K562 (cell line): ENCODE results near the gene SAMD13. TPM values are rescaled to one million over a fixed set of nuclear protein-coding genes. Genes with fewer than 3 reads are reported as not detected.

Source experiments
- ATAC-seq: fragments of 200-7000 bp; cut with Tn5 transposase; 3 replicates; pipeline ENCODE4 v1.9.1; 2020; ENCODE audit warnings: moderate library complexity
- BruUV-seq: library from RNA; stranded (reverse); fragments of 400-500 nt; replicated peaks from 2 replicates; lab custom pipeline; 2021; lab: Mats Ljungman, UMichigan
- CTCF ChIA-PET: fragments of 300-600 bp; formaldehyde crosslinking; extraction: SDS; loops from one replicate; lab custom pipeline; 2021; ENCODE audit warnings: low intra/inter-chr PET ratio; lab: Yijun Ruan, JAX
- POLR2A ChIA-PET: fragments of 300-600, 350-650 bp; sonication (Branson Sonifier 250); formaldehyde crosslinking; extraction: SDS; loops from one replicate; lab custom pipeline; 2021; ENCODE audit warnings: antibody characterized with exemption, inconsistent platforms; lab: Yijun Ruan, JAX
- DNase-seq, 4 experiments: peaks; one replicate each; pipeline versions ENCODE4 v3.0.0 to v3.0.0-alpha.2; 2011 to 2018; ENCODE audit warnings: low spot score in 3 of 4, mixed read lengths in 3 of 4; ENCODE audit errors: extremely low read depth in 1 of 4
- FAIRE-seq: peaks from 2 replicates; lab custom pipeline; 2011; peaks lifted over from hg19 to GRCh38; lab: Jason Lieb, UNC
- H2AFZ ChIP-seq: 2 replicates; pipeline ENCODE4 v1.6.0; 2011; ENCODE audit warnings: low read depth, low read length, control low read depth, inconsistent platforms
- H3K27ac ChIP-seq: fragments of 200-600 bp; 3 replicates; pipeline ENCODE4 v1.8.0; 2011; ENCODE audit warnings: low read depth, mild to moderate bottlenecking, control low read depth, inconsistent platforms, low read length, moderate library complexity, mixed read lengths; ENCODE audit errors: extremely low read depth
- H3K27me3 ChIP-seq, 2 experiments: fragments of 300-600 bp in 1 of 2; 2 replicates in 1 of 2; 3 replicates in 1 of 2; pipeline versions ENCODE4 v1.6.0 to v1.8.0; 2011; ENCODE audit warnings: inconsistent platforms in 2 of 2, low read length in 2 of 2, mild to moderate bottlenecking in 1 of 2, mixed read lengths in 1 of 2, moderate library complexity in 1 of 2; ENCODE audit not compliant: control insufficient read depth in 2 of 2, insufficient read depth in 2 of 2
- H3K36me3 ChIP-seq: fragments of 300-600 bp; 3 replicates; pipeline ENCODE4 v1.8.0; 2011; ENCODE audit warnings: mild to moderate bottlenecking, low read length, inconsistent platforms; ENCODE audit not compliant: control insufficient read depth, insufficient read depth
- H3K4me1 ChIP-seq, 2 experiments: fragments of 200-600 bp in 1 of 2; replicated peaks in 1 of 2; 2 replicates in 1 of 2; 3 replicates in 1 of 2; pipeline versions ENCODE4 v1.5.1 to v1.8.0; 2011; ENCODE audit warnings: inconsistent platforms in 2 of 2, low read length in 2 of 2, mild to moderate bottlenecking in 1 of 2, mixed read lengths in 1 of 2, moderate library complexity in 1 of 2; ENCODE audit not compliant: control insufficient read depth in 2 of 2, insufficient read depth in 2 of 2
- H3K4me2 ChIP-seq: 2 replicates; pipeline ENCODE4 v1.6.1; 2011; ENCODE audit warnings: low read length, control low read depth, inconsistent platforms, mixed read lengths; ENCODE audit not compliant: insufficient read depth
- H3K4me3 ChIP-seq: fragments of 200-600 bp; sonication (generic), shearing (Covaris generic); 2 replicates; pipeline ENCODE4 v1.5.1; 2016; ENCODE audit warnings: control low read depth, inconsistent platforms
- H3K79me2 ChIP-seq: fragments of 200-600 bp; 3 replicates; pipeline ENCODE4 v1.8.0; 2011; ENCODE audit warnings: low read length, inconsistent platforms; ENCODE audit not compliant: control insufficient read depth, insufficient read depth
- H3K9ac ChIP-seq, 2 experiments: 2 replicates each; pipeline versions ENCODE4 v1.6.0 to v1.6.1; 2011; ENCODE audit warnings: low read depth in 2 of 2, low read length in 2 of 2, control low read depth in 1 of 2, inconsistent platforms in 1 of 2, mild to moderate bottlenecking in 1 of 2, mixed read lengths in 1 of 2; ENCODE audit not compliant: insufficient read depth in 1 of 2
- H3K9me1 ChIP-seq: one replicate; pipeline ENCODE4 v1.6.0; 2011; ENCODE audit warnings: inconsistent platforms, mild to moderate bottlenecking, low read length, moderate library complexity; ENCODE audit not compliant: control insufficient read depth, insufficient read depth
- H3K9me3 ChIP-seq: replicated peaks from 2 replicates; pipeline ENCODE4 v1.5.1; 2011; ENCODE audit warnings: low read depth, low read length, inconsistent platforms; ENCODE audit not compliant: control insufficient read depth, insufficient read depth
- H4K20me1 ChIP-seq: replicated peaks from 2 replicates; pipeline ENCODE4 v1.6.1; 2011; ENCODE audit warnings: low read length, inconsistent platforms, mixed read lengths; ENCODE audit not compliant: control insufficient read depth, insufficient read depth
- C11orf30 ChIP-seq: fragments of 450-650 bp; IDR thresholded peaks from 2 replicates; pipeline ENCODE4 v1.6.1; 2016; ENCODE audit warnings: low read depth, mild to moderate bottlenecking
- MAFF ChIP-seq: IDR thresholded peaks from 2 replicates; pipeline ENCODE4 v1.6.1; 2012; ENCODE audit warnings: low read length, improper control_type of control experiment
- MAFG ChIP-seq: fragments of 450-650 bp; conservative IDR thresholded peaks from 2 replicates; pipeline ENCODE4 v1.6.1; 2016; ENCODE audit warnings: missing genetic modification characterization, missing compliant biosample characterization
- MAFK ChIP-seq: IDR thresholded peaks from 2 replicates; pipeline ENCODE4 v1.6.1; 2011; ENCODE audit warnings: low read length, improper control_type of control experiment
- POLR2AphosphoS2 ChIP-seq: IDR thresholded peaks from 2 replicates; pipeline ENCODE4 v1.6.1; 2012; ENCODE audit warnings: low read length, improper control_type of control experiment
- ZNF184 ChIP-seq: sonication (generic); formaldehyde crosslinking; IDR thresholded peaks from 2 replicates; pipeline ENCODE4 v1.5.0; 2020; ENCODE audit warnings: missing genetic modification reagents
- ZNF316 ChIP-seq: fragments of 450-650 bp; IDR thresholded peaks from 2 replicates; pipeline ENCODE4 v1.6.1; 2016
- in situ Hi-C: fragments of 300-500 bp; cut with MboI; formaldehyde crosslinking; loops from 4 replicates; pipeline ENCODE4 v1.15.0; 2018; ENCODE audit warnings: inconsistent platforms, mixed read lengths
- intact Hi-C: fragments of 100-400 bp; cut with micrococcal nuclease; formaldehyde crosslinking; loops from 2 replicates; pipeline ENCODE4 v1.14.2; 2022
- polyA plus RNA-seq, 8 experiments: library from polyadenylated mRNA; depleted of rRNA in 4 of 8; stranded (reverse) in 5 of 8; unstranded in 3 of 8; fragments of >200 nt; fragmentation: Nextera tagmentation in 2 of 8; fragmentation: Illumina TruSeq in 1 of 8; extraction: Ambion mirVana in 2 of 8; extraction: Trizol in 1 of 8; gene quantifications; 2 replicates each; pipeline versions ENCODE4 v1.2.1 to v1.2.3, GENCODE V29; 2011 to 2014; ENCODE audit warnings: inconsistent platforms in 1 of 8, missing spikeins in 1 of 8
- total RNA-seq, 7 experiments: library from RNA; depleted of rRNA in 6 of 7; stranded (reverse); fragments of >200 nt in 6 of 7; fragmentation: Illumina TruSeq in 2 of 7; extraction: Trizol in 2 of 7; gene quantifications; 2 replicates each; pipeline versions ENCODE4 v1.2.1 to v1.2.3, GENCODE V29; 2011 to 2021; ENCODE audit warnings: low replicate concordance in 1 of 7
- TF ChIP-seq, protein P1 (sequence below): IDR thresholded peaks from 2 replicates; pipeline ENCODE4 v1.6.1; 2016; ENCODE audit warnings: missing genetic modification characterization, missing compliant biosample characterization

Gene SAMD13
- total and polyA plus RNA-seq, 9 of the 15 experiments (the other 6 are each of a cell fraction or from before 2014, with no cell fraction given) = 0.78 to 2.7 (median 1.00) TPM

GRCh38 chr1:84280912-84281311 lies 20.6 kb upstream of the SAMD13 start:
- no peak overlapping the region for H3K27ac ChIP-seq
- BruUV-seq = no TSS peak
- no peak overlapping the region for H2AFZ ChIP-seq
- no peaks in the 10 kb centered on the region for H3K9me1 ChIP-seq
- TF ChIP-seq ZNF316 (peak; percentile 92), MAFK (peak; percentile 89), C11orf30 (peak; percentile 82), MAFF (peak; percentile 84), ZNF184 (CRISPR knock-in tag) (no peak), POLR2AphosphoS2 (no peak), MAFG (tag) (peak; percentile 72)
- TF ChIP-seq, protein P1, sequence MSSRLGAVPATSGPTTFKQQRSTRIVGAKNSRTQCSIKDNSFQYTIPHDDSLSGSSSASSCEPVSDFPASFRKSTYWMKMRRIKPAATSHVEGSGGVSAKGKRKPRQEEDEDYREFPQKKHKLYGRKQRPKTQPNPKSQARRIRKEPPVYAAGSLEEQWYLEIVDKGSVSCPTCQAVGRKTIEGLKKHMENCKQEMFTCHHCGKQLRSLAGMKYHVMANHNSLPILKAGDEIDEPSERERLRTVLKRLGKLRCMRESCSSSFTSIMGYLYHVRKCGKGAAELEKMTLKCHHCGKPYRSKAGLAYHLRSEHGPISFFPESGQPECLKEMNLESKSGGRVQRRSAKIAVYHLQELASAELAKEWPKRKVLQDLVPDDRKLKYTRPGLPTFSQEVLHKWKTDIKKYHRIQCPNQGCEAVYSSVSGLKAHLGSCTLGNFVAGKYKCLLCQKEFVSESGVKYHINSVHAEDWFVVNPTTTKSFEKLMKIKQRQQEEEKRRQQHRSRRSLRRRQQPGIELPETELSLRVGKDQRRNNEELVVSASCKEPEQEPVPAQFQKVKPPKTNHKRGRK = peak; percentile 8; the same call in 1 of the 2 replicates
- FAIRE-seq (peak; percentile 61), DNase-seq (no peak), ATAC-seq (no peak)
- H3K4me3 ChIP-seq = no peak overlapping the region
- CTCF ChIA-PET = no interaction called here
- H4K20me1 ChIP-seq = no peaks in the 10 kb centered on the region
- H3K4me1 ChIP-seq = no peaks in the 10 kb centered on the region; a peak in 1 of 5 replicates
- no peaks in the 10 kb centered on the region for H3K36me3 ChIP-seq
- no peaks in the 10 kb centered on the region for H3K79me2 ChIP-seq
- intact Hi-C loops = no loop called here
- no peak overlapping the region for H3K9ac ChIP-seq
- no peak overlapping the region for H3K4me2 ChIP-seq
- no peaks in the 10 kb centered on the region for H3K9me3 ChIP-seq
- no peaks in the 10 kb centered on the region for H3K27me3 ChIP-seq
- POLR2A ChIA-PET = no interaction called here
- in situ Hi-C loops = no loop called here
